Osteoblast (primary cell): ENCODE measurements around the gene LPXN. TPM values are rescaled to one million over a fixed set of nuclear protein-coding genes. Genes with fewer than 3 reads are reported as not detected.

Experiments used
- DNase-seq: peaks from one replicate; pipeline ENCODE4 v3.0.0; 2011; ENCODE audit warnings: low spot score, mixed read lengths; ENCODE audit not compliant: insufficient read length; ENCODE audit errors: missing footprints
- H2AFZ ChIP-seq: 2 replicates; pipeline ENCODE4 v1.6.0; 2011; ENCODE audit warnings: mild to moderate bottlenecking, low read length
- H3K27ac ChIP-seq: 2 replicates; pipeline ENCODE4 v1.5.1; 2011; ENCODE audit warnings: mild to moderate bottlenecking, low read depth, low read length, moderate library complexity
- H3K27me3 ChIP-seq: 2 replicates; pipeline ENCODE4 v1.6.0; 2012; ENCODE audit warnings: mild to moderate bottlenecking, control low read depth, inconsistent platforms, low read length, moderate library complexity; ENCODE audit not compliant: insufficient read depth
- H3K36me3 ChIP-seq: 2 replicates; pipeline ENCODE4 v1.5.1; 2011; ENCODE audit warnings: mild to moderate bottlenecking, low read length, control low read depth, moderate library complexity; ENCODE audit not compliant: insufficient read depth
- H3K4me1 ChIP-seq: 2 replicates; pipeline ENCODE4 v1.5.1; 2011; ENCODE audit warnings: mild to moderate bottlenecking, low read length, control low read depth, moderate library complexity; ENCODE audit not compliant: insufficient read depth
- H3K4me2 ChIP-seq: 2 replicates; pipeline ENCODE4 v1.6.0; 2011; ENCODE audit warnings: mild to moderate bottlenecking, low read length; ENCODE audit not compliant: insufficient read depth
- H3K4me3 ChIP-seq: fragments of 200-600 bp; sonication (generic); 3 replicates; pipeline ENCODE4 v1.5.1; 2012; ENCODE audit warnings: mild to moderate bottlenecking, low read length, inconsistent platforms; ENCODE audit not compliant: insufficient read depth
- H3K79me2 ChIP-seq: 2 replicates; pipeline ENCODE4 v1.6.0; 2012; ENCODE audit warnings: mild to moderate bottlenecking, low read length, control low read depth, inconsistent platforms; ENCODE audit not compliant: insufficient read depth
- H3K9me3 ChIP-seq: 2 replicates; pipeline ENCODE4 v1.5.1; 2011; ENCODE audit warnings: low read depth, low read length, control low read depth
- H4K20me1 ChIP-seq: 2 replicates; pipeline ENCODE4 v1.6.0; 2012; ENCODE audit warnings: mild to moderate bottlenecking, low read length, control low read depth; ENCODE audit not compliant: insufficient read depth
- total RNA-seq: library from RNA; depleted of rRNA; stranded (reverse); fragments of >200 nt; gene quantifications from 2 replicates; pipeline ENCODE4 v1.2.3, GENCODE V29; 2012
- TF ChIP-seq, protein P1 (sequence below): IDR thresholded peaks from 2 replicates; pipeline ENCODE4 v1.5.1; 2011; ENCODE audit warnings: mild to moderate bottlenecking, low read depth, low read length, moderate library complexity; ENCODE audit errors: extremely low read depth

Gene LPXN
- total RNA-seq, 1 donor = 14.5 TPM

DNA sequence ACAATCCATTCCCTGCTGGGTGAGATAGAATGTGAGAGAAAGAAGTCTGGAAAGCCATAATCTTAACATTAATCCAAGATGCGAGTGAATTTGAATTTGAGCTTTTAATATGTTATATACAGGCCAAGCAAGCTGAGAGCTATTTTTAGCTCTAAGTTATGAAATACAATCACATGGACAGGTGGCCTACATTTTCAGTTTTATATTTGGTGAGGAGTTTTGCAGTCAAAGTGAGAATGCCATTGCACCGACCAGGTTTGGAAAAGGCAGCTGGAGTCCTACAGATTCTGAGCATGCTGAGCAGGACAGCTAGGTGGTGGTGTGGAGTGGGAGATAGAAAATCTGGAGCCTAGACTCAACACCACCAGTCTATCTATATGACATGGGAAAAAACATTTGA is 79.8 kb downstream of the LPXN start:
- Histone ChIP-seq H3K36me3 (no peaks in the 10 kb centered on the region), H2AFZ (no peak overlapping the region), H4K20me1 (no peaks in the 10 kb centered on the region), H3K9me3 (no peaks in the 10 kb centered on the region), H3K4me3 (no peak overlapping the region), H3K4me1 (peaks cover 10% of the 10 kb centered on the region), H3K4me2 (no peak overlapping the region), H3K27me3 (no peaks in the 10 kb centered on the region), H3K27ac (no peak overlapping the region), H3K79me2 (no peaks in the 10 kb centered on the region)
- DNase-seq = peak; percentile 39
- TF ChIP-seq, protein P1, sequence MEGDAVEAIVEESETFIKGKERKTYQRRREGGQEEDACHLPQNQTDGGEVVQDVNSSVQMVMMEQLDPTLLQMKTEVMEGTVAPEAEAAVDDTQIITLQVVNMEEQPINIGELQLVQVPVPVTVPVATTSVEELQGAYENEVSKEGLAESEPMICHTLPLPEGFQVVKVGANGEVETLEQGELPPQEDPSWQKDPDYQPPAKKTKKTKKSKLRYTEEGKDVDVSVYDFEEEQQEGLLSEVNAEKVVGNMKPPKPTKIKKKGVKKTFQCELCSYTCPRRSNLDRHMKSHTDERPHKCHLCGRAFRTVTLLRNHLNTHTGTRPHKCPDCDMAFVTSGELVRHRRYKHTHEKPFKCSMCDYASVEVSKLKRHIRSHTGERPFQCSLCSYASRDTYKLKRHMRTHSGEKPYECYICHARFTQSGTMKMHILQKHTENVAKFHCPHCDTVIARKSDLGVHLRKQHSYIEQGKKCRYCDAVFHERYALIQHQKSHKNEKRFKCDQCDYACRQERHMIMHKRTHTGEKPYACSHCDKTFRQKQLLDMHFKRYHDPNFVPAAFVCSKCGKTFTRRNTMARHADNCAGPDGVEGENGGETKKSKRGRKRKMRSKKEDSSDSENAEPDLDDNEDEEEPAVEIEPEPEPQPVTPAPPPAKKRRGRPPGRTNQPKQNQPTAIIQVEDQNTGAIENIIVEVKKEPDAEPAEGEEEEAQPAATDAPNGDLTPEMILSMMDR = no peak

DNA sequence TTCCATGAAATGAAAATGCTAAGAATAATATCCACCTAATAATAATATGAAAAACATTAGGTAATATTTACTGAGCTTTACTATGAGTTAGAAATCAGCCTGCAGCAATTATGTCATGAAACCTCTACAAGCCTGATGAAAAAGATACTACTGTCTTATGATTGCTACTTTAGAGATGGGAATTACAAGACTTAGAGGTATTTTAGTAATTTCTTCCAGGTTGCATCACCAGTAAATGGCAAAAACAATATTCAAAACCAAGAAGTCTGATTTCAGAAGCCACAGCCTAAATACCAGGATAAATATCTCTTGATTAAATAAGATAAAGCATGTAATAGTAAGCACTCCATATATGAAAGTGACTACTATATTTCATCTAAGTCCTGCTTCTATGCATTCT is 81.6 kb downstream of the LPXN start:
- Histone ChIP-seq H3K79me2 (no peaks in the 10 kb centered on the region), H3K27me3 (no peaks in the 10 kb centered on the region), H3K9me3 (no peaks in the 10 kb centered on the region), H3K4me3 (no peak overlapping the region), H2AFZ (no peak overlapping the region), H3K4me2 (peak overlapping the region; percentile 11), H4K20me1 (no peaks in the 10 kb centered on the region), H3K36me3 (no peaks in the 10 kb centered on the region), H3K27ac (no peak overlapping the region), H3K4me1 (peaks cover 10% of the 10 kb centered on the region)
- TF ChIP-seq, protein P1 = no peak
- DNase-seq = peak; percentile 39

DNA sequence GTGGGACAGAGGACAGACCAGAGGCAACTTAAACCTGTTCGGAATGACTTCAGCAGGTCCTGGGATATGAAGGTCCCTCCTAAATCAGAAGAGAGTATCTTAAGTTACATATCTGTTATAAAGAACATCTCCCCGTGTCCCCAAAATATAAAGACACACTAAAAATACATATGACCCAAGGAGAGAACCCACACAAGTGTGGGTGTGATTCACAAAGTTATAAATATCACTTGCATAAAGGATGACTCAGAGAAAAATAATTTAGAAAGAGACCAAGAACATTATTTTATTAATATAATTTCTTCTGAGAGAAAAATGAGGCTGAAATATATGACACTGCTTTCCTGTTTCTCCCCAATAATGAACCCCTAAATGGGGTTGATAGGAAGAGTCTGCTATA is 82.0 kb downstream of the LPXN start:
- TF ChIP-seq, protein P1 = no peak
- Histone ChIP-seq H2AFZ (peak overlapping the region; percentile 16), H3K4me1 (peaks cover 10% of the 10 kb centered on the region), H3K9me3 (no peaks in the 10 kb centered on the region), H3K4me3 (no peak overlapping the region), H3K79me2 (no peaks in the 10 kb centered on the region), H3K36me3 (no peaks in the 10 kb centered on the region), H3K27me3 (no peaks in the 10 kb centered on the region), H3K4me2 (peak overlapping the region; percentile 11), H4K20me1 (no peaks in the 10 kb centered on the region), H3K27ac (no peak overlapping the region)
- peak; percentile 82 for DNase-seq

DNA sequence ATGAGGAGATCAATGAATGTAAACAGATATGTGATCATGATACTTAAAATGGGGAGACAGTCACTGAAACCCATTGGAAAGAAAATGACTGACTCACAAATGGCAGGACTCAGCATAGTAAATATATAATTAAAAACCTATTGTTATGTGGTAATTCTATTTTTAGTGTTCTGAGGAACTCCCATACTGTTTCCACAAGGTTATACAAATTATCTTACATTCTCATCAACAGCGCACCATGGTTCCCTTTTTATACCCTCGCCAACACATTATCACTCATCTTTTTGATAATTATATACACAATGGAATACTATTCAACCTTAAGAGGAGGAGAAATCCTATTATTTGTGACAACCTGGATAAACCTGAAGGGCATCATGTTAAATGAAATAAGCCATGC is 84.8 kb downstream of the LPXN start:
- Histone ChIP-seq H3K9me3 (no peaks in the 10 kb centered on the region), H3K4me1 (peaks cover 10% of the 10 kb centered on the region), H3K79me2 (no peaks in the 10 kb centered on the region), H3K4me3 (no peak overlapping the region), H3K27me3 (no peaks in the 10 kb centered on the region), H3K27ac (no peak overlapping the region), H3K36me3 (no peaks in the 10 kb centered on the region), H2AFZ (no peak overlapping the region), H3K4me2 (no peak overlapping the region), H4K20me1 (no peaks in the 10 kb centered on the region)
- DNase-seq = no peak
- TF ChIP-seq, protein P1 = no peak
